Tibial nerve (tissue), 3 donors: ENCODE results near the gene TSEN34.

Experiments
- CTCF ChIP-seq, 5 experiments: fragments of 200-600 bp in 3 of 5; fragments of 450-650 bp in 2 of 5; sonication (generic) in 3 of 5; IDR thresholded peaks; one replicate each; pipeline ENCODE4 v1.5.1; 2016 to 2019; ENCODE audit warnings: antibody characterized with exemption in 5 of 5, mild to moderate bottlenecking in 3 of 5, moderate library complexity in 2 of 5
- POLR2A ChIP-seq, 2 donors: fragments of 450-650 bp; IDR thresholded peaks; one replicate each; pipeline ENCODE4 v1.6.1; 2017; ENCODE audit warnings: antibody characterized with exemption in 2 of 2, mild to moderate bottlenecking in 2 of 2, moderate library complexity in 2 of 2

GRCh38 chr19:54165222-54165621 is 25.9 kb upstream of the TSEN34 start:
- TF ChIP-seq CTCF (IDR thresholded peaks at IDR 0.05): no peak
- no peak for TF ChIP-seq POLR2A (IDR thresholded peaks at IDR 0.05)
